Kidney (tissue), 14 donors: ENCODE results near the gene UBE2M. TPM values are rescaled to one million over a fixed set of nuclear protein-coding genes. Genes with fewer than 3 reads are reported as not detected.

Source experiments
- DNase-seq, 5 donors: peaks; one replicate each; pipeline ENCODE4 v3.0.0-alpha.2; 2013 to 2020
- FAIRE-seq: peaks from 2 replicates; lab custom pipeline; 2012; peaks lifted over from hg19 to GRCh38; lab: Jason Lieb, UNC
- H3K27ac ChIP-seq, 2 donors: one replicate each; pipeline ENCODE4 v1.7.0; 2013; ENCODE audit warnings: low read depth in 2 of 2, low read length in 2 of 2, inconsistent platforms in 1 of 2
- H3K27me3 ChIP-seq: one replicate; pipeline ENCODE4 v1.7.1; 2013; ENCODE audit warnings: low read length, inconsistent platforms; ENCODE audit not compliant: control insufficient read depth, insufficient read depth
- H3K36me3 ChIP-seq, 3 donors: one replicate each; pipeline versions ENCODE4 v1.7.0 to v1.7.1; 2013; ENCODE audit warnings: low read length in 3 of 3, control low read depth in 1 of 3, inconsistent platforms in 1 of 3; ENCODE audit not compliant: insufficient read depth in 3 of 3, control insufficient read depth in 2 of 3
- H3K4me1 ChIP-seq, 3 donors: one replicate each; pipeline versions ENCODE4 v1.7.0 to v1.7.1; 2013; ENCODE audit warnings: low read length in 3 of 3, inconsistent platforms in 1 of 3, low read depth in 1 of 3; ENCODE audit not compliant: control insufficient read depth in 2 of 3, insufficient read depth in 2 of 3
- H3K4me3 ChIP-seq, 3 donors: one replicate each; pipeline versions ENCODE4 v1.7.0 to v1.8.1; 2013; ENCODE audit warnings: low read length in 3 of 3, control low read depth in 1 of 3, inconsistent platforms in 1 of 3
- H3K9ac ChIP-seq, 3 donors: one replicate each; pipeline versions ENCODE4 v1.7.0 to v1.7.1; 2013; ENCODE audit warnings: low read length in 3 of 3, control low read depth in 1 of 3, inconsistent platforms in 1 of 3
- H3K9me3 ChIP-seq, 3 donors: one replicate each; pipeline versions ENCODE4 v1.7.0 to v1.7.1; 2013; ENCODE audit warnings: low read length in 3 of 3, control low read depth in 1 of 3, inconsistent platforms in 1 of 3; ENCODE audit not compliant: control insufficient read depth in 2 of 3, insufficient read depth in 1 of 3
- intact Hi-C: fragments of 100-400 bp; cut with DNase I; formaldehyde crosslinking; loops from one replicate; pipeline ENCODE4 v1.11.1; 2022
- polyA plus RNA-seq: library from polyadenylated mRNA; stranded (reverse); fragments of 350-450 nt; fragmentation: Illumina TruSeq; extraction: RNeasy Lipid Tissue Mini Kit (QIAGEN cat#74804); gene quantifications from one replicate; pipeline ENCODE4 v1.2.3, GENCODE V29; 2014; ENCODE audit warnings: low read depth, low replicate concordance; ENCODE audit not compliant: insufficient read depth
- total RNA-seq: library from RNA; stranded (reverse); fragmentation: NEBNext Ultra II Directional; extraction: Animal tissue kit (Norgen Biotek cat#: 25700); gene quantifications from one replicate; pipeline ENCODE4 v1.2.1, GENCODE V29; 2021
- TF ChIP-seq, protein P1 (sequence below): IDR thresholded peaks from 3 replicates; pipeline ENCODE4 v1.5.1; 2012; ENCODE audit warnings: mild to moderate bottlenecking, moderate library complexity, borderline replicate concordance; ENCODE audit not compliant: insufficient read depth; ENCODE audit errors: extremely low read depth
- donor health status: control.
- donor health status: control.
- donor health status: control.
- donor health status: control.
- donor health status: control.
- donor health status: DM: yes; HTN: yes; CAD: no.
- donor health status: Normal renal cell carcinoma (clear cell type).

UBE2M gene
- total and polyA plus RNA-seq, 2 donors from 2014 or later: 60.4 to 98.0 TPM

DNA sequence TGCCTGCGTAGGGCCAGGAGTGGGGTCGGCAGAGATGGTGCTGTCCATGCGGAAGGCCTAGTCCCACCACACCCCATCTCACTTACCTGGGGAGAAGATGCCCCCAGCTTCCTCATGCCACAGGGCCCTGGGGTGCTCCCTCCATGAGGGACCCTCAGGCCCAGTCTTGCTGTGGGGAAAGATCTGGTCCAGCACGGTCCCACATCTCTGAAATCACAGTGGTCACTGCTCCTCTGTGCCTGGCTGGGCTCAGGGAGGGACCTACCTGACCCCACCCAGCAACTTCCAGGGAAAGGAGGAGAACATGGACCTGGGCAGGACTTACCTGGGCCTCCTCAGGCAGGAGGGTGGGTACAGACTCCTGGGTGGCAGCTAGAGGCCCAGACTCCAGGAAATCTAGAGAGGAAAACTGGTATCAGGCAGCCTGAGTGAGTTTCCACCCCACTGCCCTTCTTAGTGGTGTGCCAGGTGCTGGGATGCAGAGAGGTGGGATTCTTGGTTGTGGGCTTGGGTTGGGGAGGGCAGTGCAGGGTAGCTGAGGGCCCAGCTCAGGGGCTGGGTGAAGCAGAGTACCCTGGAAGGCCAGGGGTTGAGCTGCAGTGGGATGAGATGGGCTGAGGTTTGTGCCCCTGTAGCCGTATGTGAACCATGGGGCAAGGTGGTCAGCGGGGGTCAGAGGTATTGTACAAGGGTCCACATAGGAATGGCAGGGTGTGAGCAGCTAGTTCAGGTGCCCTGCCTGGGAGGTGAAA lies 11.0 kb upstream of the UBE2M start:
- Histone ChIP-seq H3K36me3 (peaks cover 3 to 5% (median 4%) of the 10 kb centered on the region in 3 donors), H3K27me3 (no peaks in the 10 kb centered on the region), H3K4me1 (peaks cover 3 to 13% (median 11%) of the 10 kb centered on the region in 3 donors), H3K4me3 (no peak overlapping the region), H3K27ac (no peak overlapping the region), H3K9me3 (no peaks in the 10 kb centered on the region), H3K9ac (no peak overlapping the region)
- FAIRE-seq (no peak), DNase-seq (peak in 1 of 5 donors; percentile 56)
- intact Hi-C loops: no loop called here
- TF ChIP-seq, protein P1, sequence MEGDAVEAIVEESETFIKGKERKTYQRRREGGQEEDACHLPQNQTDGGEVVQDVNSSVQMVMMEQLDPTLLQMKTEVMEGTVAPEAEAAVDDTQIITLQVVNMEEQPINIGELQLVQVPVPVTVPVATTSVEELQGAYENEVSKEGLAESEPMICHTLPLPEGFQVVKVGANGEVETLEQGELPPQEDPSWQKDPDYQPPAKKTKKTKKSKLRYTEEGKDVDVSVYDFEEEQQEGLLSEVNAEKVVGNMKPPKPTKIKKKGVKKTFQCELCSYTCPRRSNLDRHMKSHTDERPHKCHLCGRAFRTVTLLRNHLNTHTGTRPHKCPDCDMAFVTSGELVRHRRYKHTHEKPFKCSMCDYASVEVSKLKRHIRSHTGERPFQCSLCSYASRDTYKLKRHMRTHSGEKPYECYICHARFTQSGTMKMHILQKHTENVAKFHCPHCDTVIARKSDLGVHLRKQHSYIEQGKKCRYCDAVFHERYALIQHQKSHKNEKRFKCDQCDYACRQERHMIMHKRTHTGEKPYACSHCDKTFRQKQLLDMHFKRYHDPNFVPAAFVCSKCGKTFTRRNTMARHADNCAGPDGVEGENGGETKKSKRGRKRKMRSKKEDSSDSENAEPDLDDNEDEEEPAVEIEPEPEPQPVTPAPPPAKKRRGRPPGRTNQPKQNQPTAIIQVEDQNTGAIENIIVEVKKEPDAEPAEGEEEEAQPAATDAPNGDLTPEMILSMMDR: no peak

DNA sequence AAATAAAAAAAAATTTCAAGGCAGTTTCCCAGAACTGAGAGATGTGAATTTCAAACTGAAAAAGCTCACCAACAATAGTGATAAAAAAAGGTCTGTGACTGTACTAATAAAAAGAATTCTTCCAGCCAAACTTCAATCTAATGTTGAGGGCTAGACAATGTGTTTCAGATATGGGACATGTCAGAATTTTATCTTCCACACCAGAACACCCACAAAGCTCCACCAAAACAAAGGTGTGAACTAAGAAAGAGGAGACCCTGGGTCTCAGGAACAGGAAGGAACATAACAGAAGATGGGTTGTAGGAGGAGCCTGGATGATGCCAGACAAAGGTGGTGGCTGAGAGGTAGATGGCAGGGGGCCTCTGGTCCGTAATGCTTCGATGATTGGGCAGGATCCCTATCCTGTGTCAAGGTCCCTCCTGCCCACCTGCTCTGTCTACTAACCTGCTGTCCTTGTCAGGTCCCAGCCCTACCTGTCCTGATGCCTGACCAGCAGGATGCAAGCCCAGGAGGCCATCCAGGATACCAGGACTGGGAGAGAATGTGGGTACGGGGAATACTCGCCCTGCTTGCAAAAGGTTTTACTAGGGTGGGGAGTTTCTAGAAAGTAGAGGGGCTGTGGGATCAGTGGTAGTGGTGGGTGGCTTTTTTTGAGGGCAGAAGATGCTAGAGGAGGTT lies 10.2 kb upstream of the UBE2M start:
- intact Hi-C loops: no loop called here
- Histone ChIP-seq H3K36me3 (peaks cover 3 to 5% (median 4%) of the 10 kb centered on the region in 3 donors), H3K9ac (no peak overlapping the region), H3K4me1 (peaks cover 0 to 8% (median 7%) of the 10 kb centered on the region in 3 donors), H3K27ac (no peak overlapping the region), H3K9me3 (no peaks in the 10 kb centered on the region), H3K27me3 (no peaks in the 10 kb centered on the region), H3K4me3 (no peak overlapping the region)
- DNase-seq (peak in 1 of 5 donors; percentile 34), FAIRE-seq (no peak)
- TF ChIP-seq, protein P1: no peak

DNA sequence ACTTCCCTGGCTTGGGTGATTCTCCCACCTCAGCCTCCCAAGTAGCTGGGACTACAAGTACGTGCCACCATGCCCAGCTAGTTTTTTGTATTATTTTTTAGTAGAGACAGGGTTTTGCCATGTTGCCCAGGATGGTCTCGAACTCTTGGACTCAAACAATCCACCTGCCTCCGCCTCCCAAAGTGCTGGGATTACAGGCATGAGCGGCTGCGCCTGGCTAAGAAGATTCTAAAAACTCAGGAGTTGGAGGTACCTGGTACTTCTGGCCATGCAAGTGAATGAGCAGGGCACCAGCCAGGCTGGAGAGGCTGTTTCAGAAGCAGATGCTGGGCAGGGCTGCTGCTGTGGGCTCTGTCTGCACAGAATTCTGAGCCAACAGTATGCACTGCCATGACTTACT lies 8.6 kb upstream of the UBE2M start:
- peak in 1 of 5 donors; percentile 18 for DNase-seq
- intact Hi-C loops: no loop called here
- no peaks in the 10 kb centered on the region for H3K27me3 ChIP-seq
- no peak overlapping the region for H3K4me3 ChIP-seq
- TF ChIP-seq, protein P1: no peak
- H3K4me1 ChIP-seq: peaks cover 0 to 18% (median 3%) of the 10 kb centered on the region in 3 donors
- H3K36me3 ChIP-seq: peaks cover 3 to 5% (median 4%) of the 10 kb centered on the region in 3 donors
- FAIRE-seq: no peak
- no peaks in the 10 kb centered on the region for H3K9me3 ChIP-seq
- no peak overlapping the region for H3K9ac ChIP-seq
- H3K27ac ChIP-seq: no peak overlapping the region
